Thoracic aorta (tissue), 2 donors: ENCODE results near the gene NOS1AP. TPM values are rescaled to one million over a fixed set of nuclear protein-coding genes. Genes with fewer than 3 reads are reported as not detected.

Source experiments
- ATAC-seq: fragments of 150-250 bp; one replicate; pipeline ENCODE4 v1.8.0; 2017; ENCODE audit warnings: low read depth; ENCODE audit not compliant: insufficient number of reproducible peaks, low FRiP score
- DNase-seq: peaks from one replicate; pipeline ENCODE4 v3.0.0-alpha.2; 2020; ENCODE audit warnings: low spot score
- H3K27ac ChIP-seq, 2 donors: fragments of 200-600 bp; sonication (generic); 1 replicate in 1 of 2; 2 replicates in 1 of 2; pipeline ENCODE4 v1.5.1; 2016; ENCODE audit warnings: mild to moderate bottlenecking in 2 of 2, moderate library complexity in 2 of 2
- H3K27me3 ChIP-seq: fragments of 200-600 bp; sonication (generic); replicated peaks from 2 replicates; pipeline ENCODE4 v1.6.0; 2016; ENCODE audit warnings: mild to moderate bottlenecking; ENCODE audit not compliant: insufficient read depth
- H3K36me3 ChIP-seq: fragments of 200-600 bp; sonication (generic); one replicate; pipeline ENCODE4 v1.5.1; 2016
- H3K4me1 ChIP-seq, 2 donors: fragments of 200-600 bp; sonication (generic); 1 replicate in 1 of 2; 2 replicates in 1 of 2; pipeline versions ENCODE4 v1.5.1 to v1.6.0; 2016; ENCODE audit warnings: low read depth in 2 of 2, mild to moderate bottlenecking in 1 of 2; ENCODE audit not compliant: control insufficient read depth in 1 of 2
- H3K4me3 ChIP-seq: fragments of 200-600 bp; sonication (generic); 2 replicates; pipeline ENCODE4 v1.5.1; 2016; ENCODE audit warnings: mild to moderate bottlenecking
- H3K9me3 ChIP-seq: fragments of 200-600 bp; sonication (generic); 2 replicates; pipeline ENCODE4 v1.5.1; 2016
- CTCF ChIP-seq: fragments of 200-600 bp; sonication (generic); IDR thresholded peaks from one replicate; pipeline ENCODE4 v1.5.1; 2019; ENCODE audit warnings: antibody characterized with exemption
- total RNA-seq, 2 donors: library from RNA; depleted of rRNA; stranded (reverse); fragments of >200 nt; gene quantifications; one replicate each; pipeline versions ENCODE4 v1.1.0 to v1.2.3, GENCODE V29; 2016

NOS1AP gene
- total RNA-seq, 2 donors from 2014 or later = 6.3 to 12.2 TPM

GRCh38 chr1:162072740-162073139 lies 3.2 kb downstream of the NOS1AP start:
- no peak for TF ChIP-seq CTCF
- DNase-seq (no peak), ATAC-seq (no peak)
- Histone ChIP-seq H3K4me1 (peaks cover 4 to 37% of the 10 kb centered on the region in 2 donors), H3K27ac (no peak overlapping the region), H3K27me3 (no peaks in the 10 kb centered on the region), H3K36me3 (no peaks in the 10 kb centered on the region), H3K4me3 (no peak overlapping the region), H3K9me3 (no peaks in the 10 kb centered on the region)

GRCh38 chr1:162074276-162075005 lies 5.0 kb downstream of the NOS1AP start:
- Histone ChIP-seq H3K27me3 (no peaks in the 10 kb centered on the region), H3K4me1 (peaks cover 4 to 40% of the 10 kb centered on the region in 2 donors), H3K36me3 (no peaks in the 10 kb centered on the region), H3K9me3 (no peaks in the 10 kb centered on the region), H3K4me3 (no peak overlapping the region), H3K27ac (no peak overlapping the region)
- no peak for TF ChIP-seq CTCF
- DNase-seq = no peak
- no peak for ATAC-seq

- no peak for TF ChIP-seq CTCF
- peaks cover 4 to 50% of the 10 kb centered on the region in 2 donors for H3K4me1 ChIP-seq
- DNase-seq (no peak), ATAC-seq (no peak)
- no peak overlapping the region for H3K4me3 ChIP-seq
- H3K27me3 ChIP-seq = no peaks in the 10 kb centered on the region
- no peaks in the 10 kb centered on the region for H3K9me3 ChIP-seq
- no peak overlapping the region for H3K27ac ChIP-seq
- H3K36me3 ChIP-seq = no peaks in the 10 kb centered on the region
Measured at GRCh38 chr1:162075862-162076261, 6.4 kb downstream of the NOS1AP start.

- ATAC-seq = no peak
- no peak for DNase-seq
- no peak overlapping the region for H3K4me3 ChIP-seq
- TF ChIP-seq CTCF = no peak
- H3K27me3 ChIP-seq = no peaks in the 10 kb centered on the region
- H3K36me3 ChIP-seq = no peaks in the 10 kb centered on the region
- no peaks in the 10 kb centered on the region for H3K9me3 ChIP-seq
- peaks cover 3 to 37% of the 10 kb centered on the region in 2 donors for H3K4me1 ChIP-seq
- no peak overlapping the region for H3K27ac ChIP-seq
Measured at GRCh38 chr1:162077648-162078299, 8.3 kb downstream of the NOS1AP start.

GRCh38 chr1:162079030-162079429 lies 9.5 kb downstream of the NOS1AP start:
- H3K27ac ChIP-seq = no peak overlapping the region

More at GRCh38 chr1:162079030-162079429, 9.5 kb downstream of the NOS1AP start:
- ATAC-seq = no peak
- no peaks in the 10 kb centered on the region for H3K27me3 ChIP-seq
- no peaks in the 10 kb centered on the region for H3K9me3 ChIP-seq
- DNase-seq = no peak
- H3K4me3 ChIP-seq = no peak overlapping the region
- H3K36me3 ChIP-seq = no peaks in the 10 kb centered on the region
- TF ChIP-seq CTCF = no peak
- peaks cover 0 to 34% of the 10 kb centered on the region in 2 donors for H3K4me1 ChIP-seq
